ENCODE results near the gene PRDM16. TPM values are rescaled to one million over a fixed set of nuclear protein-coding genes. Genes with fewer than 3 reads are reported as not detected.
A peak's percentile ranks its signal among the peaks of the same experiment; 100 is the strongest.

PRDM16 gene
- total and polyA plus RNA-seq, 2 of the 13 experiments (the other 11 are each of a cell fraction or from before 2014, with no cell fraction given), result 0.15 to 0.81 TPM

- TF ChIP-seq ZHX1 (CRISPR knock-in tag; IDR thresholded peaks at IDR 0.05; ENCODE audit: low read depth), result no peak; the same call in 1 of the 2 replicates
- no peak for TF ChIP-seq RBM22 (optimal IDR thresholded peaks at IDR 0.05; ENCODE audit: low read length)
- no peak for TF ChIP-seq ZNF382 (CRISPR knock-in tag; IDR thresholded peaks at IDR 0.05; ENCODE audit: borderline replicate concordance)
- TF ChIP-seq HNF4G (IDR thresholded peaks at IDR 0.05; ENCODE audit: borderline replicate concordance, low read depth, low read length), result peak; percentile 91
- 0 out of 2 replicates have a peak, but pooled peaks have one; percentile 36 for TF ChIP-seq HNF4G (CRISPR knock-in tag; IDR thresholded peaks at IDR 0.05; ENCODE audit: borderline replicate concordance, low read depth)
- TF ChIP-seq ZNF441 (CRISPR knock-in tag; IDR thresholded peaks at IDR 0.05; ENCODE audit: borderline replicate concordance), result no peak
- TF ChIP-seq FOXO1 (CRISPR knock-in tag; IDR thresholded peaks at IDR 0.05), result no peak; the same call in 1 of the 2 replicates
- TF ChIP-seq ZNF605 (CRISPR knock-in tag; IDR thresholded peaks at IDR 0.05), result no peak
- TF ChIP-seq ZNF850 (CRISPR knock-in tag; conservative IDR thresholded peaks at IDR 0.05), result no peak
- TF ChIP-seq ZC3H13 (CRISPR knock-in tag; IDR thresholded peaks at IDR 0.05), result no peak
- no peak for TF ChIP-seq FOXP1 (IDR thresholded peaks at IDR 0.05)
- TF ChIP-seq FOXP1 (CRISPR knock-in tag; IDR thresholded peaks at IDR 0.05), result peak; percentile 23; the same call in 1 of the 2 replicates
- TF ChIP-seq PAF1 (CRISPR knock-in tag; IDR thresholded peaks at IDR 0.05), result no peak
- peak; percentile 72 for TF ChIP-seq MED8 (CRISPR knock-in tag; IDR thresholded peaks at IDR 0.05; ENCODE audit: insufficient replicate concordance)
- no peak for TF ChIP-seq ZNF138 (CRISPR knock-in tag; IDR thresholded peaks at IDR 0.05; ENCODE audit: low read depth)
- peak; percentile 70; the same call in 1 of the 2 replicates for TF ChIP-seq THRA (CRISPR knock-in tag; IDR thresholded peaks at IDR 0.05; ENCODE audit: borderline replicate concordance)
- TF ChIP-seq SPEN (CRISPR knock-in tag; IDR thresholded peaks at IDR 0.05; ENCODE audit: low read depth), result peak; percentile 43; the same call in 1 of the 2 replicates
- TF ChIP-seq ZNF644 (CRISPR knock-in tag; IDR thresholded peaks at IDR 0.05; ENCODE audit: low read depth), result no peak
- TF ChIP-seq RXRB (CRISPR knock-in tag; IDR thresholded peaks at IDR 0.05; ENCODE audit: borderline replicate concordance), result peak; percentile 61
- TF ChIP-seq HNF1B (CRISPR knock-in tag; IDR thresholded peaks at IDR 0.05), result no peak
- TF ChIP-seq MXD1 (CRISPR knock-in tag; IDR thresholded peaks at IDR 0.05), result no peak
- peak; percentile 60; the same call in 1 of the 2 replicates for TF ChIP-seq ZNF235 (CRISPR knock-in tag; IDR thresholded peaks at IDR 0.05; ENCODE audit: borderline replicate concordance)
These were observed 180.9 kb downstream of the PRDM16 start (continued) for GRCh38 chr1:3249631-3250501.
